KMS-11 (cell line): ENCODE data around the gene PSENEN.

Experiments used
- H2AFZ ChIP-seq: fragments of 200-600 bp; sonication (generic); 2 replicates; pipeline ENCODE4 v1.6.1; 2016; ENCODE audit warnings: antibody characterized with exemption, mixed run types, low read depth
- H3K27ac ChIP-seq: fragments of 200-600 bp; sonication (generic); 2 replicates; pipeline ENCODE4 v1.6.1; 2016; ENCODE audit warnings: mild to moderate bottlenecking, mixed run types
- H3K27me3 ChIP-seq: fragments of 200-600 bp; sonication (generic); 2 replicates; pipeline ENCODE4 v1.6.1; 2017; ENCODE audit warnings: mild to moderate bottlenecking, low read depth, mixed run types, moderate library complexity; ENCODE audit not compliant: insufficient read depth
- H3K36me3 ChIP-seq: fragments of 200-600 bp; sonication (generic); 2 replicates; pipeline ENCODE4 v1.6.1; 2017; ENCODE audit warnings: mild to moderate bottlenecking, mixed run types; ENCODE audit not compliant: insufficient read depth
- H3K4me1 ChIP-seq: fragments of 200-600 bp; sonication (generic); 2 replicates; pipeline ENCODE4 v1.6.1; 2016; ENCODE audit warnings: mild to moderate bottlenecking, low read depth, mixed run types; ENCODE audit not compliant: poor library complexity, severe bottlenecking
- H3K4me2 ChIP-seq: fragments of 200-600 bp; sonication (generic); 2 replicates; pipeline ENCODE4 v1.7.0; 2016; ENCODE audit warnings: mild to moderate bottlenecking, mixed run types
- H3K4me3 ChIP-seq: fragments of 200-600 bp; sonication (generic); IDR thresholded peaks from 2 replicates; pipeline ENCODE4 v1.6.1; 2017; ENCODE audit warnings: low read depth, low read length, mixed read lengths; ENCODE audit not compliant: insufficient read depth
- H3K79me2 ChIP-seq: fragments of 200-600 bp; sonication (generic); 2 replicates; pipeline ENCODE4 v1.6.1; 2016; ENCODE audit warnings: low read depth, mixed run types; ENCODE audit not compliant: insufficient read depth
- H3K9ac ChIP-seq: fragments of 200-600 bp; sonication (generic); 2 replicates; pipeline ENCODE4 v1.6.1; 2016; ENCODE audit warnings: mild to moderate bottlenecking, mixed run types
- H4K20me1 ChIP-seq: fragments of 200-600 bp; sonication (generic); 2 replicates; pipeline ENCODE4 v1.6.1; 2016; ENCODE audit warnings: mild to moderate bottlenecking, mixed run types; ENCODE audit not compliant: insufficient read depth
- TF ChIP-seq, protein P1 (sequence below): fragments of 200-600 bp; sonication (generic); conservative IDR thresholded peaks from 2 replicates; pipeline ENCODE4 v1.6.1; 2017; ENCODE audit warnings: low read depth, mild to moderate bottlenecking, antibody characterized with exemption, low read length, moderate library complexity, mixed read lengths

Gene PSENEN, protein sequence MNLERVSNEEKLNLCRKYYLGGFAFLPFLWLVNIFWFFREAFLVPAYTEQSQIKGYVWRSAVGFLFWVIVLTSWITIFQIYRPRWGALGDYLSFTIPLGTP

GRCh38 chr19:35745328-35746086, at the start of gene PSENEN, which contains the start of gene U2AF1L4:
TSS of gene PSENEN (plus strand) at chr19:35745651. CDS start at chr19:35745931, 280 bp downstream.
TSS of gene U2AF1L4 (minus strand) at chr19:35745418. CDS start at chr19:35745391, 27 bp downstream.
- Histone ChIP-seq H2AFZ (peak within 1 kb of the TSS; percentile 50), H3K27ac (peak within 1 kb of the TSS; percentile 96), H3K36me3 (no peaks in the 10 kb centered on the region), H3K4me1 (peaks cover 53% of the 10 kb centered on the region), H3K27me3 (no peaks in the 10 kb centered on the region), H3K4me3 (peak within 1 kb of the TSS; percentile 62), H3K4me2 (peak within 1 kb of the TSS; percentile 59), H4K20me1 (no peaks in the 10 kb centered on the region), H3K9ac (peak within 1 kb of the TSS; percentile 96), H3K79me2 (peaks cover 4% of the 10 kb centered on the region; the same call in 1 of the 2 replicates)
- TF ChIP-seq, protein P1, sequence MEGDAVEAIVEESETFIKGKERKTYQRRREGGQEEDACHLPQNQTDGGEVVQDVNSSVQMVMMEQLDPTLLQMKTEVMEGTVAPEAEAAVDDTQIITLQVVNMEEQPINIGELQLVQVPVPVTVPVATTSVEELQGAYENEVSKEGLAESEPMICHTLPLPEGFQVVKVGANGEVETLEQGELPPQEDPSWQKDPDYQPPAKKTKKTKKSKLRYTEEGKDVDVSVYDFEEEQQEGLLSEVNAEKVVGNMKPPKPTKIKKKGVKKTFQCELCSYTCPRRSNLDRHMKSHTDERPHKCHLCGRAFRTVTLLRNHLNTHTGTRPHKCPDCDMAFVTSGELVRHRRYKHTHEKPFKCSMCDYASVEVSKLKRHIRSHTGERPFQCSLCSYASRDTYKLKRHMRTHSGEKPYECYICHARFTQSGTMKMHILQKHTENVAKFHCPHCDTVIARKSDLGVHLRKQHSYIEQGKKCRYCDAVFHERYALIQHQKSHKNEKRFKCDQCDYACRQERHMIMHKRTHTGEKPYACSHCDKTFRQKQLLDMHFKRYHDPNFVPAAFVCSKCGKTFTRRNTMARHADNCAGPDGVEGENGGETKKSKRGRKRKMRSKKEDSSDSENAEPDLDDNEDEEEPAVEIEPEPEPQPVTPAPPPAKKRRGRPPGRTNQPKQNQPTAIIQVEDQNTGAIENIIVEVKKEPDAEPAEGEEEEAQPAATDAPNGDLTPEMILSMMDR = no peak

GRCh38 chr19:35695895-35696422, 49.5 kb upstream of the PSENEN start:
- Histone ChIP-seq H3K36me3 (no peaks in the 10 kb centered on the region), H4K20me1 (no peaks in the 10 kb centered on the region), H3K27ac (no peak overlapping the region), H2AFZ (no peak overlapping the region), H3K4me1 (peaks cover 5% of the 10 kb centered on the region), H3K9ac (no peak overlapping the region), H3K79me2 (no peaks in the 10 kb centered on the region), H3K4me2 (no peak overlapping the region), H3K4me3 (no peak overlapping the region), H3K27me3 (peaks cover 6% of the 10 kb centered on the region; the same call in 1 of the 2 replicates)
- TF ChIP-seq, protein P1 = no peak

GRCh38 chr19:35696835-35697234, 48.6 kb upstream of the PSENEN start:
- no peak overlapping the region for H3K9ac ChIP-seq
- H3K4me2 ChIP-seq = no peak overlapping the region
- H3K4me1 ChIP-seq = peaks cover 5% of the 10 kb centered on the region
- H3K27ac ChIP-seq = no peak overlapping the region
- no peaks in the 10 kb centered on the region for H3K79me2 ChIP-seq
- H4K20me1 ChIP-seq = no peaks in the 10 kb centered on the region
- no peak overlapping the region for H3K4me3 ChIP-seq
- H2AFZ ChIP-seq = no peak overlapping the region
- TF ChIP-seq, protein P1 = no peak
- H3K27me3 ChIP-seq = peaks cover 7% of the 10 kb centered on the region; the same call in 1 of the 2 replicates
- H3K36me3 ChIP-seq = no peaks in the 10 kb centered on the region

DNA sequence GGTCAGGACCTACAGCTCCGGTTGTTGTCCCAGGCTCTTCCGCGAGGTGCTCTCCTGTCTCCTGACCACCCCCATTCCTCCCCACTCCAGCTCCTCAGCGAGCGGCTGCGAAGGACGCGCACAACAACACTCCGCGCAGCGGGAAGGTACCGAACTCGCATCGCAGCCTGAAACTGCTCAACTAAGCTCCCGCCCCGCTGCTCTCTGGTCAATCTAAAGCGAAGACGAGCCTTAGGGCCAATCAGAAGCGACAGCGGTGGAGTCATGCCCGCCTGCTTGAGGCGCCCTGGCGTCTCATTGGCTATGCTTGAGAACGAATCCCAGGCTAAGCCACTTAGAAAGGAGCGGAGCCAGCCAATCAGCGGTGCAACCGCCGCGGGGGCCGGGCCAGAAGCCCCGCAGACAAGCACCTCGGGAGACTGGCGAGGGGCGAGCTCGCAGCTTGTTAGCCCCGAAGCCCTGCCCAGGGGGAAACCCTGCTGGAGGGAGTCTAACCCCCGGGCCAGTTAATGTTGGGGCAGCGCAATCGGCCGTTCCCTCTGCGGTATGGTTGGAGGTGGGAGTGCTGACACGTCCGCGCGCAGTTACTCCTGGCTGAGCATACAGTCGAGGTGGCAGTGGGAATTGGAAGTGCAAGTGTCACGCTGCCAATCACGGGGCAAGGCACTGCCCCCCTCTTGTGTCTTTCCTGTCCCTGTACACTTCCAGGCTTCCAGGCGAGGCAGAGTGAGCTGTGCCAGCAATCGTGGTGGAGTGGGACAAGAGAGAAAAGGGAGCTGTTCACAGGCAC, 43.0 kb upstream of the PSENEN start:
- H2AFZ ChIP-seq = peak overlapping the region; percentile 88
- peak overlapping the region; percentile 43 for H3K4me2 ChIP-seq
- no peaks in the 10 kb centered on the region for H3K79me2 ChIP-seq
- H3K9ac ChIP-seq = no peak overlapping the region
- H3K4me1 ChIP-seq = no peaks in the 10 kb centered on the region
- no peak overlapping the region for H3K4me3 ChIP-seq
- peaks cover 18% of the 10 kb centered on the region; the same call in 1 of the 2 replicates for H3K27me3 ChIP-seq
- H4K20me1 ChIP-seq = no peaks in the 10 kb centered on the region
- TF ChIP-seq, protein P1 = no peak
- no peaks in the 10 kb centered on the region for H3K36me3 ChIP-seq
- no peak overlapping the region for H3K27ac ChIP-seq
